ENCODE results near the gene ZNF396. TPM values are rescaled to one million over a fixed set of nuclear protein-coding genes. Genes with fewer than 3 reads are reported as not detected.

Gene ZNF396
- total and polyA plus RNA-seq, 9 of the 15 experiments (the other 6 are each of a cell fraction or from before 2014, with no cell fraction given): 0.73 to 2.3 (median 1.9) TPM

DNA sequence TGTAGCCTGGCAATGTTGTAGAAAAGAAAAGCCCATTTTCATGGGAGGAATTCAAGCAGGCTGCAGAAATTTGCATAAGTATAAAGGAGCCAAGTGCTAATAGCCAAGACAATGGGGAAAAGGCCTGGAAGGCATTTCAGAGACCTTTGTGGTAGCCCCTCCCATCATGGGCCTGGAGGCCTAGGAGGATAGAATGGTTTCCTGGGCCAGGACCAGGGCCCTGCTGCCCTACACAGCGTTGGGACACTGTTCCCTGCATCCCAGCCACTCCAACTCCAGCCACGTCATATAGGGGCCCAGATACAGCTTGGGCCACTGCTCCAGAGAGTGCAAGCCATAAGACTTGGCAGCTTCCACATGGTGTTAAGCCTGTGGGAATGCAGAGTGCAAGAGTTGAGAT lies 24.9 kb downstream of the ZNF396 start:
- CTCF ChIA-PET (ENCODE audit: low intra/inter-chr PET ratio): no interaction called here

More for the DNA sequence above, 24.9 kb downstream of the ZNF396 start:
- no peak for ATAC-seq
- WGBS (ENCODE audit: insufficient coverage, low coverage, missing lambda C conversion rate): 9% methylated on average over 2 of the region's 2 CpGs
- H3K27me3 ChIP-seq (ENCODE audit: control insufficient read depth in 2 of 2, insufficient read depth in 2 of 2, low read length in 2 of 2): no peaks in the 10 kb centered on the region
- no peaks in the 10 kb centered on the region for H4K20me1 ChIP-seq (replicated peaks; ENCODE audit: control insufficient read depth, insufficient read depth, low read length)
- H3K36me3 ChIP-seq (ENCODE audit: control insufficient read depth, insufficient read depth, low read length): no peaks in the 10 kb centered on the region
- H3K4me2 ChIP-seq (ENCODE audit: insufficient read depth, low read length): no peak overlapping the region
- no peaks in the 10 kb centered on the region; the same call in 1 of the 2 replicates for H3K9me3 ChIP-seq (replicated peaks; ENCODE audit: control insufficient read depth, insufficient read depth, low read depth, low read length)
- POLR2A ChIA-PET: interaction anchor here (1.3 kb wide), 1 partner anchor 343 kb away, joined by 3 read pairs; no protein-coding TSS in a partner anchor
- no TSS peak for BruUV-seq (replicated peaks)
- H3K27ac ChIP-seq (ENCODE audit: extremely low read depth, low read depth, low read length): no peak overlapping the region
- no peaks in the 10 kb centered on the region for H3K79me2 ChIP-seq (ENCODE audit: control insufficient read depth, insufficient read depth, low read length)
- TF ChIP-seq TAL1 (IDR thresholded peaks at IDR 0.05) (no peak), TRIM24 (IDR thresholded peaks at IDR 0.05) (peak in 1 of 2 experiments; percentile 22; a peak in 1 of 4 replicates), CBX3 (IDR thresholded peaks at IDR 0.05; ENCODE audit: borderline replicate concordance in 1 of 2, low read length in 2 of 2) (peak in 1 of 2 experiments; percentile 69; a peak in 1 of 3 replicates), CBX1 (IDR thresholded peaks at IDR 0.05; ENCODE audit: low read depth) (peak; percentile 47; the same call in 1 of the 2 replicates), ETV1 (tag; conservative IDR thresholded peaks at IDR 0.05; ENCODE audit: low read depth) (0 out of 2 replicates have a peak, but pooled peaks have one; percentile 6), TRIM28 (IDR thresholded peaks at IDR 0.05) (peak; percentile 79), CBX5 (IDR thresholded peaks at IDR 0.05; ENCODE audit: borderline replicate concordance, low read depth) (peak; percentile 82; the same call in 1 of the 2 replicates), ZFP36 (IDR thresholded peaks at IDR 0.05; ENCODE audit: low read depth, low read length, partially characterized antibody) (peak; percentile 96), MAFG (tag; conservative IDR thresholded peaks at IDR 0.05) (no peak)
- TF ChIP-seq, protein P1, sequence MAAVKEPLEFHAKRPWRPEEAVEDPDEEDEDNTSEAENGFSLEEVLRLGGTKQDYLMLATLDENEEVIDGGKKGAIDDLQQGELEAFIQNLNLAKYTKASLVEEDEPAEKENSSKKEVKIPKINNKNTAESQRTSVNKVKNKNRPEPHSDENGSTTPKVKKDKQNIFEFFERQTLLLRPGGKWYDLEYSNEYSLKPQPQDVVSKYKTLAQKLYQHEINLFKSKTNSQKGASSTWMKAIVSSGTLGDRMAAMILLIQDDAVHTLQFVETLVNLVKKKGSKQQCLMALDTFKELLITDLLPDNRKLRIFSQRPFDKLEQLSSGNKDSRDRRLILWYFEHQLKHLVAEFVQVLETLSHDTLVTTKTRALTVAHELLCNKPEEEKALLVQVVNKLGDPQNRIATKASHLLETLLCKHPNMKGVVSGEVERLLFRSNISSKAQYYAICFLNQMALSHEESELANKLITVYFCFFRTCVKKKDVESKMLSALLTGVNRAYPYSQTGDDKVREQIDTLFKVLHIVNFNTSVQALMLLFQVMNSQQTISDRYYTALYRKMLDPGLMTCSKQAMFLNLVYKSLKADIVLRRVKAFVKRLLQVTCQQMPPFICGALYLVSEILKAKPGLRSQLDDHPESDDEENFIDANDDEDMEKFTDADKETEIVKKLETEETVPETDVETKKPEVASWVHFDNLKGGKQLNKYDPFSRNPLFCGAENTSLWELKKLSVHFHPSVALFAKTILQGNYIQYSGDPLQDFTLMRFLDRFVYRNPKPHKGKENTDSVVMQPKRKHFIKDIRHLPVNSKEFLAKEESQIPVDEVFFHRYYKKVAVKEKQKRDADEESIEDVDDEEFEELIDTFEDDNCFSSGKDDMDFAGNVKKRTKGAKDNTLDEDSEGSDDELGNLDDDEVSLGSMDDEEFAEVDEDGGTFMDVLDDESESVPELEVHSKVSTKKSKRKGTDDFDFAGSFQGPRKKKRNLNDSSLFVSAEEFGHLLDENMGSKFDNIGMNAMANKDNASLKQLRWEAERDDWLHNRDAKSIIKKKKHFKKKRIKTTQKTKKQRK (IDR thresholded peaks at IDR 0.05; ENCODE audit: borderline replicate concordance, low read depth, low read length): peak; percentile 75
- TF ChIP-seq, protein P2, sequence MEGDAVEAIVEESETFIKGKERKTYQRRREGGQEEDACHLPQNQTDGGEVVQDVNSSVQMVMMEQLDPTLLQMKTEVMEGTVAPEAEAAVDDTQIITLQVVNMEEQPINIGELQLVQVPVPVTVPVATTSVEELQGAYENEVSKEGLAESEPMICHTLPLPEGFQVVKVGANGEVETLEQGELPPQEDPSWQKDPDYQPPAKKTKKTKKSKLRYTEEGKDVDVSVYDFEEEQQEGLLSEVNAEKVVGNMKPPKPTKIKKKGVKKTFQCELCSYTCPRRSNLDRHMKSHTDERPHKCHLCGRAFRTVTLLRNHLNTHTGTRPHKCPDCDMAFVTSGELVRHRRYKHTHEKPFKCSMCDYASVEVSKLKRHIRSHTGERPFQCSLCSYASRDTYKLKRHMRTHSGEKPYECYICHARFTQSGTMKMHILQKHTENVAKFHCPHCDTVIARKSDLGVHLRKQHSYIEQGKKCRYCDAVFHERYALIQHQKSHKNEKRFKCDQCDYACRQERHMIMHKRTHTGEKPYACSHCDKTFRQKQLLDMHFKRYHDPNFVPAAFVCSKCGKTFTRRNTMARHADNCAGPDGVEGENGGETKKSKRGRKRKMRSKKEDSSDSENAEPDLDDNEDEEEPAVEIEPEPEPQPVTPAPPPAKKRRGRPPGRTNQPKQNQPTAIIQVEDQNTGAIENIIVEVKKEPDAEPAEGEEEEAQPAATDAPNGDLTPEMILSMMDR (IDR thresholded peaks at IDR 0.05 in 2 of 3, conservative IDR thresholded peaks at IDR 0.05 in 1 of 3; ENCODE audit: insufficient read depth in 2 of 3, low read depth in 1 of 3, low read length in 3 of 3): no peak
- TF ChIP-seq, protein P3, sequence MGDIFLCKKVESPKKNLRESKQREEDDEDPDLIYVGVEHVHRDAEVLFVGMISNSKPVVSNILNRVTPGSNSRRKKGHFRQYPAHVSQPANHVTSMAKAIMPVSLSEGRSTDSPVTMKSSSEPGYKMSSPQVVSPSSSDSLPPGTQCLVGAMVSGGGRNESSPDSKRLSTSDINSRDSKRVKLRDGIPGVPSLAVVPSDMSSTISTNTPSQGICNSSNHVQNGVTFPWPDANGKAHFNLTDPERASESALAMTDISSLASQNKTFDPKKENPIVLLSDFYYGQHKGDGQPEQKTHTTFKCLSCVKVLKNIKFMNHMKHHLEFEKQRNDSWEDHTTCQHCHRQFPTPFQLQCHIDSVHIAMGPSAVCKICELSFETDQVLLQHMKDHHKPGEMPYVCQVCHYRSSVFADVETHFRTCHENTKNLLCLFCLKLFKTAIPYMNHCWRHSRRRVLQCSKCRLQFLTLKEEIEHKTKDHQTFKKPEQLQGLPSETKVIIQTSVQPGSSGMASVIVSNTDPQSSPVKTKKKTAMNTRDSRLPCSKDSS (IDR thresholded peaks at IDR 0.05; ENCODE audit: low read depth, partially characterized antibody): peak; percentile 58
- intact Hi-C loops (cut with micrococcal nuclease) (no loop called here), in situ Hi-C loops (cut with MboI) (no loop called here)
- no peaks in the 10 kb centered on the region for H3K9me1 ChIP-seq (ENCODE audit: control insufficient read depth, insufficient read depth, low read length)
- no peak for FAIRE-seq
- no peak overlapping the region for H3K9ac ChIP-seq (ENCODE audit: insufficient read depth in 1 of 2, low read depth in 2 of 2, low read length in 2 of 2)
- H2AFZ ChIP-seq (ENCODE audit: low read depth, low read length): no peak overlapping the region
- H3K4me1 ChIP-seq (replicated peaks in 1 of 2; ENCODE audit: control insufficient read depth in 2 of 2, insufficient read depth in 2 of 2, low read length in 2 of 2): no peaks in the 10 kb centered on the region
- no peak overlapping the region for H3K4me3 ChIP-seq
- DNase-seq (ENCODE audit: extremely low read depth in 1 of 4, low spot score in 3 of 4): no peak

All from K562 (cell line).